MM.1S (cell line): ENCODE data around the gene EWSR1.

Source experiments
- EZH2 ChIP-seq: fragments of 300-600 bp; sonication (generic); optimal IDR thresholded peaks from 2 replicates; pipeline ENCODE3; 2017; ENCODE audit warnings: low read depth, mild to moderate bottlenecking, antibody characterized with exemption, low read length, mixed read lengths
- TF ChIP-seq, protein P1 (sequence below): fragments of 300-600 bp; sonication (generic); IDR thresholded peaks from 2 replicates; pipeline ENCODE4 v1.5.1; 2016; ENCODE audit warnings: antibody characterized with exemption, low read length, mixed read lengths

GRCh38 chr22:29308791-29309262, 40.8 kb downstream of the EWSR1 start:
- TF ChIP-seq, protein P1, sequence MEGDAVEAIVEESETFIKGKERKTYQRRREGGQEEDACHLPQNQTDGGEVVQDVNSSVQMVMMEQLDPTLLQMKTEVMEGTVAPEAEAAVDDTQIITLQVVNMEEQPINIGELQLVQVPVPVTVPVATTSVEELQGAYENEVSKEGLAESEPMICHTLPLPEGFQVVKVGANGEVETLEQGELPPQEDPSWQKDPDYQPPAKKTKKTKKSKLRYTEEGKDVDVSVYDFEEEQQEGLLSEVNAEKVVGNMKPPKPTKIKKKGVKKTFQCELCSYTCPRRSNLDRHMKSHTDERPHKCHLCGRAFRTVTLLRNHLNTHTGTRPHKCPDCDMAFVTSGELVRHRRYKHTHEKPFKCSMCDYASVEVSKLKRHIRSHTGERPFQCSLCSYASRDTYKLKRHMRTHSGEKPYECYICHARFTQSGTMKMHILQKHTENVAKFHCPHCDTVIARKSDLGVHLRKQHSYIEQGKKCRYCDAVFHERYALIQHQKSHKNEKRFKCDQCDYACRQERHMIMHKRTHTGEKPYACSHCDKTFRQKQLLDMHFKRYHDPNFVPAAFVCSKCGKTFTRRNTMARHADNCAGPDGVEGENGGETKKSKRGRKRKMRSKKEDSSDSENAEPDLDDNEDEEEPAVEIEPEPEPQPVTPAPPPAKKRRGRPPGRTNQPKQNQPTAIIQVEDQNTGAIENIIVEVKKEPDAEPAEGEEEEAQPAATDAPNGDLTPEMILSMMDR: no peak
- TF ChIP-seq EZH2: no peak
